Cardiac muscle cell (in vitro differentiated cells and primary cell): Measurements from ENCODE around the gene BCKDHB. TPM values are rescaled to one million over a fixed set of nuclear protein-coding genes. Genes with fewer than 3 reads are reported as not detected.

Source experiments
- DNase-seq, 2 donors: peaks; one replicate each; pipeline versions ENCODE4 v3.0.0 to v3.0.0-alpha.2; 2010 to 2017; ENCODE audit warnings: low read depth in 1 of 2, low spot score in 1 of 2
- H3K27ac ChIP-seq: fragments of 200-600 bp; sonication (generic); 2 replicates; pipeline ENCODE4 v1.5.1; 2016
- H3K27me3 ChIP-seq: fragments of 200-600 bp; sonication (generic); 2 replicates; pipeline ENCODE4 v1.6.0; 2016; ENCODE audit warnings: control low read depth
- H3K36me3 ChIP-seq: fragments of 200-600 bp; sonication (generic); 2 replicates; pipeline ENCODE4 v1.5.1; 2016; ENCODE audit warnings: control low read depth
- H3K4me1 ChIP-seq: fragments of 200-600 bp; sonication (generic); 2 replicates; pipeline ENCODE4 v1.8.1; 2017; ENCODE audit warnings: low read depth, mild to moderate bottlenecking, mixed run types
- H3K4me3 ChIP-seq: fragments of 200-600 bp; sonication (generic); 2 replicates; pipeline ENCODE4 v1.5.1; 2016; ENCODE audit warnings: mild to moderate bottlenecking
- H3K9me3 ChIP-seq: fragments of 200-600 bp; sonication (generic); 2 replicates; pipeline ENCODE4 v1.5.1; 2017; ENCODE audit warnings: low read depth, mild to moderate bottlenecking, control low read depth
- polyA plus RNA-seq: library from polyadenylated mRNA; unstranded; fragments of >200 nt; fragmentation: Nextera tagmentation; extraction: Ambion mirVana; gene quantifications from 2 replicates; pipeline ENCODE4 v1.2.1, GENCODE V29; 2016
- total RNA-seq: library from RNA; depleted of rRNA; stranded (reverse); fragments of >200 nt; gene quantifications from 2 replicates; pipeline ENCODE4 v1.2.3, GENCODE V29; 2016
- TF ChIP-seq, protein P1 (sequence below): IDR thresholded peaks from 2 replicates; pipeline ENCODE4 v1.5.1; 2012; ENCODE audit warnings: low read depth, mild to moderate bottlenecking, low read length

The BCKDHB gene
- total and polyA plus RNA-seq, 2 experiments from 2014 or later, result 27.8 to 37.4 TPM

DNA sequence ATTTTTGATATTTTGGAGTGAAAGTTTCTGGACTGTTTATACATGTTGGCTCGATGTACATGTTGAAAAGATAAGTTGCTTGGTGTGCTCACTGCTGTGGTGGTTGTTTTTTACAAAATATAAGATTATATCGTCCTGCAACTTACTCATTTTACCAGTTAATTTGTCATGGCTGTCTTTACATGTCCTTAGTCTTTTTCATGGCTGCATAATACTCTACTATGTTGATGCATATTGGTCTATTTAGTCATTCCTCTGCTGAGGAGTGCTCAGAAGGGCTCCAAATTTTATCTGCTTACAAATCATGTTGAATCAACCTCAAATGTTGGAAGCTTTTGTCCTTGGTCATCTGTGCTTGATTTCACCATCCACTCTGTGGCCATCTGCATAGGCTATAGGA is 164.6 kb downstream of the BCKDHB start:
- H3K4me3 ChIP-seq, result no peak overlapping the region
- H3K4me1 ChIP-seq, result peaks cover 6% of the 10 kb centered on the region
- no peak overlapping the region for H3K27ac ChIP-seq
- no peaks in the 10 kb centered on the region for H3K9me3 ChIP-seq
- no peaks in the 10 kb centered on the region for H3K27me3 ChIP-seq
- no peaks in the 10 kb centered on the region for H3K36me3 ChIP-seq
- TF ChIP-seq, protein P1, sequence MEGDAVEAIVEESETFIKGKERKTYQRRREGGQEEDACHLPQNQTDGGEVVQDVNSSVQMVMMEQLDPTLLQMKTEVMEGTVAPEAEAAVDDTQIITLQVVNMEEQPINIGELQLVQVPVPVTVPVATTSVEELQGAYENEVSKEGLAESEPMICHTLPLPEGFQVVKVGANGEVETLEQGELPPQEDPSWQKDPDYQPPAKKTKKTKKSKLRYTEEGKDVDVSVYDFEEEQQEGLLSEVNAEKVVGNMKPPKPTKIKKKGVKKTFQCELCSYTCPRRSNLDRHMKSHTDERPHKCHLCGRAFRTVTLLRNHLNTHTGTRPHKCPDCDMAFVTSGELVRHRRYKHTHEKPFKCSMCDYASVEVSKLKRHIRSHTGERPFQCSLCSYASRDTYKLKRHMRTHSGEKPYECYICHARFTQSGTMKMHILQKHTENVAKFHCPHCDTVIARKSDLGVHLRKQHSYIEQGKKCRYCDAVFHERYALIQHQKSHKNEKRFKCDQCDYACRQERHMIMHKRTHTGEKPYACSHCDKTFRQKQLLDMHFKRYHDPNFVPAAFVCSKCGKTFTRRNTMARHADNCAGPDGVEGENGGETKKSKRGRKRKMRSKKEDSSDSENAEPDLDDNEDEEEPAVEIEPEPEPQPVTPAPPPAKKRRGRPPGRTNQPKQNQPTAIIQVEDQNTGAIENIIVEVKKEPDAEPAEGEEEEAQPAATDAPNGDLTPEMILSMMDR, result no peak
- DNase-seq, result no peak

DNA sequence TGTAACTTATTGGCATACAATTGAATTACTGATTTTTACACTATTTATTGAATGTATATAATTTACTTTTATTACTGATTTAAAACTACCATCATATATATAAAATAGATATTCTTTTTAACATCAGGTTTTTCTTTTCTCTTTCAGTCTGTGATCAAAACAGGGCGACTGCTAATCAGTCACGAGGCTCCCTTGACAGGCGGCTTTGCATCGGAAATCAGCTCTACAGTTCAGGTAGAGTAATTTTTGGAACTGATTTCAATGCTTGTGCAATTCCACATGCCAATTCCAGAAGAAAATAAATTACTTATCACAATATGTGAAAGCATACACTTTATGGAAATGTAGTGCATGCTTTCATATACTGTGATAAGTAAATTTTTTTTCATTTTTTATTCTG is 166.5 kb downstream of the BCKDHB start:
- H3K36me3 ChIP-seq, result no peaks in the 10 kb centered on the region
- H3K4me1 ChIP-seq, result peaks cover 17% of the 10 kb centered on the region
- H3K4me3 ChIP-seq, result no peak overlapping the region
- no peak for DNase-seq
- no peaks in the 10 kb centered on the region for H3K27me3 ChIP-seq
- H3K27ac ChIP-seq, result no peak overlapping the region
- no peaks in the 10 kb centered on the region for H3K9me3 ChIP-seq
- TF ChIP-seq, protein P1, result no peak

DNA sequence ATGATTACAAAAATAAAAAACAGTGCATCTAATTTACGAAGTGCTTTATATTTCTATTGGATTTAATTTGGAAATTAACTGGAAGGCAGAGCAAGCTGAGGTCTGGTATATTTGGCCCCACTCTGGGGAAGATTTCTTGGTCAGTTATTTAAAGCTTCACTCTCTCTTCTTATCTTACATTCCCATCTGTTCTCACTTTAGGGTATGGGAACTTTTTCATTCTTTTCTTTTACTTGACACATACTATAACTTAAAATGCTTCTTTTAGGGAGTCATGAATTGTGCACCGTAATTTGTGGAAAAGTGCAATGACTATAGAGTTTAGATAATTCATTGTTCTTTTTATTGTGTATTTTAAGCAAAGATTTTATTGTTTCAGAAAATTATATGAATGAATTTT is 170.4 kb downstream of the BCKDHB start:
- Histone ChIP-seq H3K4me3 (no peak overlapping the region), H3K27ac (no peak overlapping the region), H3K4me1 (peaks cover 17% of the 10 kb centered on the region), H3K27me3 (no peaks in the 10 kb centered on the region), H3K9me3 (no peaks in the 10 kb centered on the region), H3K36me3 (no peaks in the 10 kb centered on the region)
- no peak for DNase-seq
- TF ChIP-seq, protein P1, result no peak

DNA sequence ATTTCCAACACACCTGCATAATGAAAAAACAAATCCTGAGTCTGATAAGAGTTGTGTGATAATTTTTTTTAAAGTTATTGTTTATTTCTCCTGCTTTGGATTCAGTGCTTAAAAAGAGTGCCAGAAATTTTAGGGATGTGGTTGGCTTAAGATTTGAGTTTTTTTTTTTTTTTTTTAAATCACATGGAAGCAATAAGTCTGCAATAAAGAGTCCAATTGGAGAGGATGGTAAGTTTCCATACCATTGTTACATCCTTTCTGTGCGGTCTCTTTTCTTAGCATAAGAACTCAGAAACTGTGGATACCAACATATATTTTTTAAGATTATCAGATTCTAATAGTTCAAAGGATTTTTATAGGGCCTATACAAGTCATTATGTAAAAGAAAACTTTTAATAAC is 171.0 kb downstream of the BCKDHB start:
- no peaks in the 10 kb centered on the region for H3K27me3 ChIP-seq
- no peaks in the 10 kb centered on the region for H3K9me3 ChIP-seq
- H3K27ac ChIP-seq, result no peak overlapping the region
- peaks cover 17% of the 10 kb centered on the region for H3K4me1 ChIP-seq
- DNase-seq, result no peak
- TF ChIP-seq, protein P1, result no peak
- H3K4me3 ChIP-seq, result no peak overlapping the region
- H3K36me3 ChIP-seq, result no peaks in the 10 kb centered on the region

DNA sequence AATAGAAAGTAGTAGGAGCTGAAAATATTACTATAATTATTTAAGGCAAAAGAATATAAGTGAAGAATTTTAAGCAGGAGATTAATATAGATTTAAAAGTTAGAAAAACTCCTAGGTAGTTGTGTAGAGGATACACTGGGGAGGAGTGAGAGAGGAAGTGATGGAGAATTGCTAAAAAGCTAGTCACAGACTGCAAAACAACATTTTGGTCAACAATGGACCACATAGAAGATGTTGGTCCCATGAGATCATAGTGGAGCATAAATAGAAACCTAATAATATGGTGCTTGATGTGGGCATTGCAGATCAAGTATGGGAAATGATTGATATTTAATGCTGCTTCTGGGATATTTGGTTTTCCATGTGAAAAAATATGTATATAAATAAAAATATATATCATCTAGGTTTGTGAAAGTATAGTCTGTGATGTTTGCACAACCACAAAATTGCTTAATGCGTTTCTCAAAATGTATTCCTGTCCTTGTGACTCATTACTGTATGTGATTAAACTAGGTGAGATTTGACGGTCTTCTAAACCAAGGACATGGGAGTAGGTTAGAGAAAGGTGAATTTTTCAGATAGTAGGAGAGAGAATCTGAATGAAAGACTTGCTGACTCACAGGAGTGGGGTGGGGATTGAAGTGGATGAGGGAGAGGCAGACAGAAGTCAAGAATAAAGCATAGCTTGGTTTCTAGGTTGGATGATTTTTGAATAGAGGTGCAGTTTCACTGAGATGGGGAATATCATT is 174.0 kb downstream of the BCKDHB start:
- peak in 1 of 2 donors; percentile 9 for DNase-seq
- H3K4me3 ChIP-seq, result no peak overlapping the region
- no peaks in the 10 kb centered on the region for H3K36me3 ChIP-seq
- peak overlapping the region; percentile 18 for H3K27ac ChIP-seq
- no peaks in the 10 kb centered on the region for H3K9me3 ChIP-seq
- no peaks in the 10 kb centered on the region for H3K27me3 ChIP-seq
- peaks cover 17% of the 10 kb centered on the region for H3K4me1 ChIP-seq
- TF ChIP-seq, protein P1, result no peak
